NCI-H146 (cell line): ENCODE results near the gene AGL.
"Not testable (repeated sequence)": the region's sequence is repeated elsewhere in the genome, so short reads cannot be mapped to it uniquely, and the experiment has no call there.

Experiments
- DNase-seq: peaks from one replicate; lab custom pipeline; 2025; lab: John Stamatoyannopoulos, UW

Gene AGL

GRCh38 chr1:99851850-99852454, 1.8 kb downstream of the AGL start:
- DNase-seq, result no peak

DNA sequence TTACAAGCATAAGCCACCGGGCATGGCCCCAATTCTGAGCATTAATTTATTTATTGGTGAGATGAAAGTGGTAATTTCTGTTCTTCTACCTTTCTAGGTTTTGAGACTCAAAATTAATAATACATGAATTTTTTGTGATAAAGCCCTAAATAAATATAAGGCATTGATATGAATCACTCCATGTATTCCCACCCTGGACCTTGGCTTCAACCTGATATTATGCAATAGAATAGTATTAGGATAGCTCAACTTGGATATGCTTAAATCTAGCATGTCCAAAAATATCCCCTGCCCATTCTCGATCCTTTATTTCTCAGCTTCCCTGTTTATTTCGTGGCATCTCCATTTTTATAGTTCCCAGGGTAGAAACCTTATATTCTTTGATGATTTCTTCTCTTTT, 2.5 kb downstream of the AGL start:
- DNase-seq, result no peak

DNA sequence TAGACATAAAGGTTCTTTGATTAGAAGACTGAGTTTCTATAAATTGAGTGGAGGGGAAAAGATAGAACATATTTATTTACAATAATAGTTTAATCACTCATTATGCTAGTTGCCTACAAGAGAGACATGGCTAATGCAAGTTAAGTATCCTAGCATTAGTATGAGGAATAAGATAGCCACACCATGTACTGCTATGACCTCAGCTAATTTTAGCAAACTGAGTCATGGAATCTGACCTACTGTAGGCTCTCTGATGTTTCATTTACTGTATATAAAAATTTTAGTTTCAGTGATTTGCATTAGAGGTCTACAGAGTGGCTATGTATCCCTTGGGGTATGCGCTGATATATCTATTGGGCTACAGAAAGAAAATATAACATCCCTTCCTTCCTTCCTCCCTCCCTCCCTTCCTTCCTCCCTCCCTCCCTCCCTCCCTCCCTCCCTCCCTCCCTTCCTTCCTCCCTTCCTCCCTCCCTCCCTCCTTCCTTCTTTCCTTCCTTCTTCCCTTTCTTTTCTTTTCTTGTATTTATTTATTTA, 5.8 kb downstream of the AGL start:
- DNase-seq, result no peak

GRCh38 chr1:99857041-99857440, 6.9 kb downstream of the AGL start:
- DNase-seq, result not testable (repeated sequence)

- DNase-seq, result no peak
Measured at GRCh38 chr1:99858286-99858685, 8.1 kb downstream of the AGL start.

DNA sequence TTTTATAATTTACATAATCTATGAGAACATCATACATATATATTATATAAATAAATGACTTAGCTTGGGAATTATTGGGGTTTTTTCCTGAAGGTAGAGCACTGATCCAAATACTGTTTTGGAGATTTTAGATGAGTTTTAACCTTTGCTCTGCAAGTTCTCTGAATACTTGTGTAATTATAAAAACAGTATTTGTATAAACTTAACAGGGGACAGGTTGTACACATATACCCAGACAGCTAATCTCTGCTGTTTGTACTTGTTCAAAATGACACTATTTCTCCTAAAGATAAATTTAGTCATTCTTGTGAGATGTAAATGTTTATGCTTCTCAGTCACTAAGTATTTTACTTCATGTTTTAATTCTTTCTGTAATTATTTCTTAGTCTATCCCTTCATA, 8.7 kb downstream of the AGL start:
- DNase-seq, result no peak

DNA sequence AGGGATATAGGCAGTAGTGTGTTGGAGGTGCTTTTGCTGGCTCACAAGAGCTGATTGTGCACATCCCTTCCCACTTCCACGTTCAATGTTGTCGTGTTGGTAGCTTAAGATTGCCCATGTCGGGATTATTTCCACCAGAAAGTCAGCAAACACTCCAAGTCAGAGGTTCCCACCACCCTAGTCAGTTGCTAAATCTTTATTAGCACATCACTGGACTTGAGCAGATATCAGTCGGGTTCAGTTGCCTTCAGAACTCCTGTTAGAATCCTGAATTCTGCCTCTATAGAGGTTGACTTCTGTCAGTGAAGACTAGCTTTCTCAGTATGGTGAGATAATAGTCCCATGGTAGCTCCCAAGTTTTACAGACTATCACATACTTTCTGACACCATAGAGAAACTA, 10.5 kb downstream of the AGL start:
- no peak for DNase-seq

DNA sequence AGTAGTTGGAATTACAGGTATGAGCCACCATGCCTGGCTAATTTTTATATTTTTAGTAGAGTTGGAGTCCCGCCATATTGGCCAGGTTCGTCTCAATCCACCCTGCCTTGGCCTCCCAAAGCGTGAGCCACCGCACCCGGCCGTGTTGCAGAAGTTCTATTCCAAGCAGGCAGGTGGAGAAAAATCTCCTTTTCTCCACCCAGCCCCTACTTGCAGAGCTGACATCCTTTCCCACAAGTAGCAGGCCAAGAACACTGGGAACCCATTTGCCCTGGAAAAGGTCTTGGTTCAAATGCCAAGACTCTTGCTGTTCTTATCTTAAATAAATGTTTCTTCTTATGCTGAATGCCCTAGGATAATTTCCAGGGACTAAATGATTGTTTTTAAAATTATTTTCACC, 17.5 kb downstream of the AGL start:
- DNase-seq, result no peak

DNA sequence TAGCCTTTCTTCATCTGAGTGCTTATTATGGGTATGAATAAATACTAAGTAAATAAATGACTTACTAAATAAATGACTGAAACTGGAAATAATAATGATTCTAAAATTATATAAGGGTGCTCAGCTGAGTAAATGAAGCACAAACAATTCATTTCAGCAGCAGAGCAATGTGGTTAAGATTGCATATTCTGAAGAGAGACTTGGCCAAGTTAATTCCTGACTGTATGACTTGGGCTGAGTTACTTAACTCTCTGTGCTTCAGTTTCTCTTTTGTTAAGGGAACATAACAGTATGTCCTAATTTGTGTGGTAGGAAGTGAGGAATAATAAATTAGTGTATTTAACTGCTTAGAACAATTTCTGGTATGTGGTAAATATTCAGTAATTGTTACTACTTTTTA, 19.1 kb downstream of the AGL start:
- no peak for DNase-seq

DNA sequence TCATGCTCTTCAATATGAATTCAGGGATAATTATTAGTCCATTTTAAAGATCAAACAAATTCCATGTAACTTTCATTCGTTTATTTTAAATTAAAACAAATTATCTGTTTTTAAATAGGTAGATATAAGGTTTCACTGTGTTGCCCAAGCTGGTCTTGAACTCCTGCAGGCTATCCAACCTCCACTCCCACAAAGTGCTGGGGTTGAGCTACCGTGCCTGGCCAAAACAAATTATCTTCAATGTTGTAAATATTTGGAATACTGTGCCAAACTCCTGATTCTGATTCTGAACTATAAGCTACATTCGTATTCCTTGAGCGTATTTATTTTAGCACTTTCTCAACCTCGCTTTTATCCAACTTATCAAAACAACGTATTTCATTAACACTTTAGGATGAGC, 19.6 kb downstream of the AGL start:
- no peak for DNase-seq

GRCh38 chr1:99872063-99872462, 21.9 kb downstream of the AGL start:
- DNase-seq, result no peak

- DNase-seq, result no peak
Measured at GRCh38 chr1:99877568-99877967, 27.4 kb downstream of the AGL start.

DNA sequence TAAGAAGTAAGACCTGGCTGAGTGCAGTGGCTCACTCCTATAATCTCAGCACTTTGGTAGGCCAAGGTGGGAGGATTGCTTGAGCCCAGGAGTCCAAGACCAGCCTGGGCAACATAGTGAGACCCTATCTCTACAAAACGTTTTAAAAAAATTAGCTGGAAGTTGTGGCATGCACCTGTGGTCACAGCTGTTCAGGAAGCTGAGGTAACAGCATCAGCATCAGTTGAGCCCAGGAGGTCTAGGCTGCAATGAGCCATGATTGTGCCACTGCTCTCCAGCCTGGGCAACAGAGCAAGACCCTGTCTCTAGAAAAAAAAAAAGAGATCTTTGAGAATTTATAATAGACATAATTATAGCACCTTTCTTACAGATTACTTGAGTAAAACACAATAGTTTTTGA, 36.0 kb downstream of the AGL start:
- DNase-seq, result no peak

GRCh38 chr1:99886841-99887240, 36.7 kb downstream of the AGL start:
- DNase-seq, result no peak

DNA sequence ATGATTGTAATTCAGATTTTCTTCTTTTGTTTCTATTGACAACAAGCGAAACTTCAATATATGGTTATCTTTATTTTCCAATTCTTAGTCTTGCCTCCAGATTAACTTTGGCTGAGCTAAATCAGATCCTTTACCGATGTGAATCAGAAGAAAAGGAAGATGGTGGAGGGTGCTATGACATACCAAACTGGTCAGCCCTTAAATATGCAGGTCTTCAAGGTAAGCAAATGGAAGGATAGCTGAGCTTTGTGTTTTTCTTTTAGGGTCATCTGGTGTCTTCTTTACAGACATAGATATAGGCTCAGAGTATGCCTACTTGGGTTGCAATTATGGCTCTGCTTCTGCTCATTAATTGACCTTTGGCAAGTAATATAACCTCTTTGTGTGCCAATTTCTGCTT, 37.7 kb downstream of the AGL start:
- DNase-seq, result no peak

DNA sequence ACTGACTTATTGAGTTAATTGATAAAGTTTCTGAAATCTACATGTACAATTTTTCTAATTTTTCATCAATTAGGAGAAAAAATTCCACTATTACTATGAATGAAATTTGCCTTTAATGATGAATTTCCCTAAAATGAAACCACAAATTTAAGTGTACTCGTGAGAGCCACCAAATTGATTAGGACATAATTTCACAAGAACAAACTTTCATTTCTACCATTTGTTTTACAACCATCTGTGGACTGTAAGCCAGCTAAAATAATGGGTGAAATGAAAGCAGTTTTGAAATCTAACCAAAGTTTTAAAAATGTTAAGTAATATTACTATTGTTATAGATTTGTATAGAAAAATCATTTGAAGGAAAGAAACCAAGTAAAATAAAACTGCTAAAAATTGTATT, 41.8 kb downstream of the AGL start:
- no peak for DNase-seq

GRCh38 chr1:99903278-99903677, 53.1 kb downstream of the AGL start:
- not testable (repeated sequence) for DNase-seq

DNA sequence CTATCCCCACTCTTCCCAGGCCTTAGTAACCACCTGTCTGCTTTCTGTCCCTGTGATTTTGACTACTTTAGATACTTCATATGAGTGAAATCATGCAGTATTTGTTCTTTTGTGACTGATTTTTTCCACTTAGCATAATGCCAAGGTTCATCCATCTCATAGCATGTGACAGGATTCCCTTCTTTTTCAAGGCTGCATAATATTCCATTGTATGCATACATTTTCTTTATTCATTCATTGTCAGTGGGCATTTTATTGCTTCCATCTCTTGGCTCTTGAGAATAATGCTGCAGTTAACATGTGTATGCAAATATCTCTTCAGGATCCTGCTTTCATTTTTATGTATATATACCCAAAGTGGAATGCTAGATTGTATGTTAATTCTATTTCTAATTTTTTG, 56.4 kb downstream of the AGL start:
- no peak for DNase-seq

DNA sequence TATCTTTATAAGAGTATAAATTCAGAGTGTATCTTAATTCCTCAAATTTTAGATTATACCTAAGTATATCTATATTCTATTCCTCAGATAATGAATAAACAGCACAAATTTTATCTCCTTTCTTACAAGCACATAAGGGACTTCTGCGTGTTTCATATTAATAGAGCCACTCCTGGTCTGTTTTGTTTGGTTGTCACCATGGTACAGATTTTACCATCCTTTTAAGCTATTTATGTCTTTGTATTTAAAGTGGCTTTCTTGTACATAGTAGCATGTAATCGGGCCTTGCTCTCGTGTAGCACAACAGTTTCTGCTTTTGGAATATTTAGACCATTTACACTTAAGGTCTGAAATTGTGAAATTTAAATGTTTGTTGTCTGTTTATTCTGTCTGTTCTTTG, 67.1 kb downstream of the AGL start:
- no peak for DNase-seq

DNA sequence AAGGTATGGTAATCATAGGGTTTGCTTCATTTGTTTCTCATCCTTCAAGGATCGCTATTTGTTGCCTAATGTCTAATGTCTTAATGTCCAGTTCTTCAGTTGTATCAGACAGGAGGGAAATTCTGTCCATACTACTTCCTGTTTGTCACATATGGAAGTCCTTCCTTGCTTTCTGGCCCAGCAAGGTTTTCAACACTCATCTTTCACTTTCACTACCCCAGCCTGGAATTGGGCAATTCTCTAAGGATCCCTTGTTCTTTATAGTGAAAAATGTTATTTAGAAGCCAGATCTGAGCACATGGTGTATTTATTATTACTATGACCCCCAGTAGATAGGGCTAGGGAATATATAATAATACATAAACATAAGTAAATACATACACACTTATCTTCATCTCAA, 69.1 kb downstream of the AGL start:
- DNase-seq, result no peak

DNA sequence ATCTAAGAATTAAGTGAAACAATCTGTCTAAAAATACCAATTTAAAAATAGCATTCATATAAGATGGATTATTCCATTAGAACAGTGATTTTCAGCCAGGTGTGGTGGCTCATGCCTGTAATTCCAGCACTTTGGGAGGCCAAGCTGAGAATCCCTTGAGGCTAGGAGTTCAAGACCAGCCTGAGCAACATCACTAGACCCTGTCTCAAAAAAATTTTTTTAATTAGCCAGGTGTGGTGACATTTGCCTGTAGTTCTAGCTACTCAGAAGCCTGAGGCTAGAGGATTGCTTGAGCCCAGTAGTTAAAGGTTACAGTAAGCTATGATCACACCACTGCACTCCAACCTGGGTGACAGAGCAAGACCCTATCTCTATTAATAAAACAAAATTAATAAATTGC, 84.6 kb downstream of the AGL start:
- DNase-seq, result no peak

DNA sequence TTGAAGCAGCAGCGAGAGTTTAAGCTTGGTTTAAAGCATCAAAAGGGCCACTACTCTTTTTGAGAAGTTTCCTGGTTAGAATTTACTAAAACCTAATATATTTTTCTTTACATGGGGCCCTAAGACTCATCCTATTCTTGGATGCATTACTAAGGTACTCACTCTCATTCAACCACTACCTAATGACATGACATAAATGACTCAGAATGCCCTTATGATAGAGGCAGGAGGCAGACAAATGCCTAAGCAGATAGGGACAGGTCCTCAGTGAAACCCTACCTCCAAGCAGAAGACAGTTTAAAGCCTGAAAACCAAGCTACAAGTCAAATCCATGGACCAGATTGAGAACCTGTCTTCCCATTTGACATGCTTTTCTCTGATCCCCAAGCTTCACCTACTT, 85.4 kb downstream of the AGL start:
- no peak for DNase-seq

DNA sequence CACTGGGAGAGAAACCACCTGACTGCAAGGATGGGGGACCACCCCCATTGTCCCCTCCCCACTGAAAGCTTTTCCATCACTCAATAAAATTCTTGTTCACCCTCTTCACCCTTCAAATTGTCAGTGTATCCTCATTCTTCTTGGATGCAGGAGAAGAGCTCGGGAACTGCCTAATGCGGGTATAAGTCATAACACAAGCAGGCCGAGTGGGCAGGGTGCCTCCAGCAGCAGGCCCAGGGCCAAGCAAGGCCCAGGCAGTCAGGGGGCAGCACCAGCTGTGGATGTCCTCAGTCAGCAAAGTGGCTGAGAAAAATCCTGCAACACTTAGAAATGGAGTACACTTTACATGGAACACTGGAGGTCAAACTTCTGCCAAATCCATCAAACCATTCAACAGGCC, 85.9 kb downstream of the AGL start:
- no peak for DNase-seq

DNA sequence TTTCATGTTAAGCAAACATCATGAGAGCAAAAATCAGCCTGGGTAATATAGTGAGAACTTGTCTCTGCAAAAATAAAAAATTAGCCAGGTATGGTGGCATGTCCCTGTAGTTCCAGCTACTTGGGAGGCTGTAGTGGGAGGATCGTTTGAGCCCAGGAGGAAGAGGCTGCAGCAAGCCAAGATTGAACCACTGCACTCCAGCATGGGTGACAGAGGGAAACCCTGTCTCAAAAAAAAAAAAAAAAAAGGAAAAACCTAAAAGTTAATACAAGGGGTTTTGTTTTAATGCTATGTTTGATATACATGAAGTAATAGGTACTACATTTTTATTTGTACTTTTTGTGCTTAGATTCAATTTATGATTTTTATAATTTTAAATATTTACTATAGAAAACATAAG, 92.6 kb downstream of the AGL start:
- no peak for DNase-seq
